Muscle of leg (tissue), 16 donors: ENCODE measurements around the gene TRMT44. TPM values are rescaled to one million over a fixed set of nuclear protein-coding genes. Genes with fewer than 3 reads are reported as not detected.

Experiments used
- DNase-seq: peaks from one replicate; pipeline ENCODE4 v3.0.0; 2013
- H3K27ac ChIP-seq: one replicate; pipeline ENCODE4 v1.5.1; 2013; ENCODE audit warnings: mild to moderate bottlenecking, low read length, control low read depth
- H3K27me3 ChIP-seq: one replicate; pipeline ENCODE4 v1.6.1; 2013; ENCODE audit warnings: low read length; ENCODE audit not compliant: control insufficient read depth, insufficient read depth
- H3K36me3 ChIP-seq: one replicate; pipeline ENCODE4 v1.6.1; 2013; ENCODE audit warnings: low read length; ENCODE audit not compliant: control insufficient read depth, insufficient read depth
- H3K4me1 ChIP-seq: one replicate; pipeline ENCODE4 v1.6.1; 2013; ENCODE audit warnings: low read length; ENCODE audit not compliant: control insufficient read depth, insufficient read depth
- H3K4me3 ChIP-seq: one replicate; pipeline ENCODE4 v1.5.1; 2013; ENCODE audit warnings: low read length, control low read depth
- H3K9me3 ChIP-seq: replicated peaks from 2 replicates; pipeline ENCODE4 v1.6.1; 2013; ENCODE audit warnings: low read depth, low read length; ENCODE audit not compliant: control insufficient read depth
- WGBS: methylation state at CpG from one replicate; pipeline ENCODE4 v1.1.5; 2013; ENCODE audit warnings: missing lambda C conversion rate; ENCODE audit not compliant: insufficient coverage; 5-methylcytosine and 5-hydroxymethylcytosine counted together
- long read RNA-seq, 11 donors: transcript quantifications; one replicate each; lab custom pipeline, GENCODE V29; 2026
- polyA plus RNA-seq, 8 donors: library from polyadenylated mRNA; unstranded; fragments of 120-200 nt; gene quantifications; one replicate each; pipeline versions ENCODE4 v1.2.1 to v1.2.3, GENCODE V29; 2013; ENCODE audit warnings: inconsistent platforms in 1 of 8, low replicate concordance in 1 of 8; ENCODE audit not compliant: insufficient read length in 8 of 8, insufficient read depth in 1 of 8
- total RNA-seq: library from RNA; stranded (reverse); fragments of 120-200 nt; gene quantifications from one replicate; pipeline ENCODE4 v1.2.4, GENCODE V29; 2013

The TRMT44 gene
- total RNA-seq (13.6 TPM), polyA plus RNA-seq (10 to 100 TPM in 4 of 8 donors, 1 to 10 TPM in 4; 8.1 to 13.9 (median 10.1) TPM)
- long read RNA-seq, donor 1 = 0 reads
- long read RNA-seq, donor 2 = 0 reads
- long read RNA-seq, donor 3 = 0 reads
- long read RNA-seq, donor 4 = 0 reads
- long read RNA-seq, donor 5, partial matches to known transcripts = 0 of 1 reads
- long read RNA-seq, donor 5, other reads (novel, unspliced or antisense) = 0 of 1 reads
- long read RNA-seq, donor 6 = 0 reads
- long read RNA-seq, donor 7, partial matches to known transcripts = 0 of 1 reads
- long read RNA-seq, donor 7, other reads (novel, unspliced or antisense) = 0 of 1 reads
- long read RNA-seq, donor 8, partial matches to known transcripts = 0 of 1 reads
- long read RNA-seq, donor 8, other reads (novel, unspliced or antisense) = 0 of 1 reads
- long read RNA-seq, donor 9 = 0 reads
- long read RNA-seq, donor 10, partial matches to known transcripts = 0 of 1 reads
- long read RNA-seq, donor 10, other reads (novel, unspliced or antisense) = 0 of 1 reads
- long read RNA-seq, donor 11 = 0 reads

- Histone ChIP-seq H3K4me3 (peak within 1 kb of the TSS; percentile 83), H3K9me3 (no peaks in the 10 kb centered on the region), H3K4me1 (peaks cover 30% of the 10 kb centered on the region), H3K27me3 (no peaks in the 10 kb centered on the region), H3K27ac (peak within 1 kb of the TSS; percentile 96), H3K36me3 (peaks cover 8% of the 10 kb centered on the region)
- 0% methylated on average over 56 of the region's 60 CpGs for WGBS
- DNase-seq = peak; percentile 96
These were observed at the start of gene TRMT44, which contains the start of gene ACOX3 for GRCh38 chr4:8440492-8441311. Gene TRMT44, plus strand, starts transcription at chr4:8440777. Its CDS starts 46 bp downstream, at chr4:8440823. Gene ACOX3, minus strand, starts transcription at chr4:8440723. Its CDS starts 24,202 bp downstream, at chr4:8416521.

- WGBS = 86% methylated on average over 3 of the region's 7 CpGs
- H3K36me3 ChIP-seq = peaks cover 43% of the 10 kb centered on the region
These were observed 49.5 kb upstream of the TRMT44 start for GRCh38 chr4:8391071-8391470.

GRCh38 chr4:8391972-8392371 is 48.6 kb upstream of the TRMT44 start:
- Histone ChIP-seq H3K4me1 (peaks cover 79% of the 10 kb centered on the region), H3K27me3 (no peaks in the 10 kb centered on the region), H3K9me3 (peaks cover 2% of the 10 kb centered on the region), H3K27ac (peak overlapping the region; percentile 78), H3K4me3 (no peak overlapping the region), H3K36me3 (peaks cover 37% of the 10 kb centered on the region)
- WGBS = 37% methylated on average over 9 of the region's 9 CpGs
- peak; percentile 96 for DNase-seq

More at GRCh38 chr4:8391071-8391470, 49.5 kb upstream of the TRMT44 start:
- Histone ChIP-seq H3K27ac (peak overlapping the region; percentile 70), H3K4me3 (no peak overlapping the region), H3K4me1 (peaks cover 72% of the 10 kb centered on the region), H3K9me3 (peaks cover 2% of the 10 kb centered on the region), H3K27me3 (no peaks in the 10 kb centered on the region)
- DNase-seq = peak; percentile 55

GRCh38 chr4:8392591-8393190 is 47.9 kb upstream of the TRMT44 start:
- 80% methylated on average over 13 of the region's 15 CpGs for WGBS
- Histone ChIP-seq H3K36me3 (peaks cover 34% of the 10 kb centered on the region), H3K27ac (peak overlapping the region; percentile 45), H3K9me3 (peaks cover 2% of the 10 kb centered on the region), H3K4me1 (peaks cover 82% of the 10 kb centered on the region), H3K27me3 (no peaks in the 10 kb centered on the region), H3K4me3 (no peak overlapping the region)
- no peak for DNase-seq

- H3K27ac ChIP-seq = peak overlapping the region; percentile 90
- 48% methylated on average over 4 of the region's 8 CpGs for WGBS
- no peak overlapping the region for H3K4me3 ChIP-seq
- H3K27me3 ChIP-seq = no peaks in the 10 kb centered on the region
- peaks cover 74% of the 10 kb centered on the region for H3K4me1 ChIP-seq
- peak; percentile 87 for DNase-seq
- H3K36me3 ChIP-seq = peaks cover 26% of the 10 kb centered on the region
- no peaks in the 10 kb centered on the region for H3K9me3 ChIP-seq
These were observed 47.0 kb upstream of the TRMT44 start for GRCh38 chr4:8393593-8394038.

GRCh38 chr4:8394061-8394519 is 46.5 kb upstream of the TRMT44 start:
- H3K27me3 ChIP-seq = no peaks in the 10 kb centered on the region
- DNase-seq = peak; percentile 95
- peaks cover 26% of the 10 kb centered on the region for H3K36me3 ChIP-seq
- peak overlapping the region; percentile 90 for H3K27ac ChIP-seq
- WGBS = 31% methylated on average over 17 of the region's 19 CpGs
- H3K4me3 ChIP-seq = no peak overlapping the region
- peaks cover 70% of the 10 kb centered on the region for H3K4me1 ChIP-seq
- no peaks in the 10 kb centered on the region for H3K9me3 ChIP-seq

GRCh38 chr4:8394806-8395205 is 45.8 kb upstream of the TRMT44 start:
- no peak overlapping the region for H3K4me3 ChIP-seq
- H3K27me3 ChIP-seq = no peaks in the 10 kb centered on the region
- peaks cover 65% of the 10 kb centered on the region for H3K4me1 ChIP-seq
- peak overlapping the region; percentile 90 for H3K27ac ChIP-seq
- no peaks in the 10 kb centered on the region for H3K9me3 ChIP-seq
- 71% methylated on average over 12 of the region's 12 CpGs for WGBS
- H3K36me3 ChIP-seq = peaks cover 28% of the 10 kb centered on the region
- peak; percentile 51 for DNase-seq

GRCh38 chr4:8395504-8396296 is 44.9 kb upstream of the TRMT44 start:
- WGBS = 72% methylated on average over 9 of the region's 12 CpGs
- Histone ChIP-seq H3K27ac (no peak overlapping the region), H3K4me1 (peaks cover 57% of the 10 kb centered on the region), H3K9me3 (no peaks in the 10 kb centered on the region), H3K27me3 (no peaks in the 10 kb centered on the region), H3K36me3 (peaks cover 22% of the 10 kb centered on the region), H3K4me3 (no peak overlapping the region)
- peak; percentile 62 for DNase-seq

- 89% methylated on average over 23 of the region's 27 CpGs for WGBS
- Histone ChIP-seq H3K27me3 (no peaks in the 10 kb centered on the region), H3K9me3 (no peaks in the 10 kb centered on the region), H3K4me3 (no peak overlapping the region), H3K27ac (no peak overlapping the region), H3K4me1 (peaks cover 58% of the 10 kb centered on the region), H3K36me3 (peaks cover 25% of the 10 kb centered on the region)
- DNase-seq = no peak
These were observed 43.7 kb upstream of the TRMT44 start for GRCh38 chr4:8396762-8397406.
